IPS-NIHi11 (cell line): Measurements from ENCODE around the gene TGM3.

ENCODE experiments used
- DNase-seq: peaks from one replicate; pipeline ENCODE4 v3.0.0; 2012; ENCODE audit warnings: mixed read lengths, low spot score

The TGM3 gene

DNA sequence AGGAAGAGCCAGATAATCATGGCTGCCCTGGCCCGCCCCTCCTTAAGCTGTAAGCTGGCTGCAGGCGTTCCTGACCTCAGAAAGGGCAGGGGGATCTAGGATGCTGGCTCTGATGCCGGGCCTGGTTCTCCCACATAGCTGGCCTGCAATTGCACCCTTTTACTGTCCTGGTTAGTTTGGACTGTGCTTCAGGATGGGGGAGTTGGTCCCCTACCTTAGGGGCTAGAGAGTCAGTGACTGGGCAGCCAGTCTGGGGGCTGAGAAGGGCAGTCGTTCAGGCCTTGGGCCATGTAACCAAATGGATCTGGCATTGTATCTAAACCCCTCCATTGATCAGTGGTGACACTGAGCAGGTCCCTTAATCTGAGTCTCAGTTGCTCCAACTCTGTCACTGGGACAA lies 40.7 kb downstream of the TGM3 start:
- no peak for DNase-seq

DNA sequence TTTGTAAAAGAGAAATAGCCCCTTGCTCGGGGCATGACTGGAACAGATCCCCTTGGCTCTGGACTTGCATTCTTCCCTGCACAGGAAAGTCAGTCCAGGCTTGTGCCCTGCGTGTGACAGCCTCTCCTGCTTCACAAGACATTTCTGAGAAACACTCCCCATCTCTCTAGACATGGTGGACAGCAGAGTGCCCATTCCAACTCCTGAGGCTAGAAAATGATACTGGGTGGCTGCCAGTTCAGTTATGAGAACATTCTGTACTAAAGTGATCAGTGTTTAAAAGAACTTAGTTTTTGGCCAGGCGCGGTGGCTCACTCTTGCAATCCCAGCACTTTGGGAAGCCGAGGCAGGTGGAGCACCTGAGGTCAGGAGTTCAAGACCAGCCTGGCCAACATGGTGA lies 41.3 kb downstream of the TGM3 start:
- DNase-seq: no peak

DNA sequence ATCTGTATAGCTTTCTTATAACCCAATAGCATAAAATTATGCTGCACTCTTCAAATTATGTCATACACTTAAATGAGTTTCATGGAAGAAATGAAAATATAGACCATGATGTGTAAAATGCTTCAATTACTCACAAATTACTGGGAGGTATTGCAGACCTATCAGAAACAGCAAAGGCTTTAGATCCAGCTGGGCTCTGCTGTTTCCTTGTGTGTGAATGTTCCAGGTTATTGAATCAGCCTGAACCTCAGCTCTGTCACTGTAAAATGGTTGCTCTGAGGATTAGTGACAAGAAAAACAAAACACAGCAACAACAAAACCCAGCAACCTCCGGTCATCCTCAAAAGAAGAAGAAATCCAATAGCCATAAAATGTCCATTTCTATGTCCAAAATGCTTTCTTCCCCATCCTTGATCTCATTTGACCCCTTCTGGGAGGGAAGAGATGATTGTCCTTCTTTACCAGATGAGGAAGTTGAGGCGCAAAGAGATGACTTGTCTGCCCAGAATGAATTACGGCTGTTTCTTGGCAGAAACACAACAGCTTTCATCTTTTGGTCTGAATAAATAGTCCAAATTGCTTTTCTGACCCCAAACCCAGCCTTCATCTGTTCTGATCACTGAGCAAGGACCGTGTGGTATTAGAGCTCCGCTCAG lies 42.7 kb downstream of the TGM3 start:
- DNase-seq: no peak

DNA sequence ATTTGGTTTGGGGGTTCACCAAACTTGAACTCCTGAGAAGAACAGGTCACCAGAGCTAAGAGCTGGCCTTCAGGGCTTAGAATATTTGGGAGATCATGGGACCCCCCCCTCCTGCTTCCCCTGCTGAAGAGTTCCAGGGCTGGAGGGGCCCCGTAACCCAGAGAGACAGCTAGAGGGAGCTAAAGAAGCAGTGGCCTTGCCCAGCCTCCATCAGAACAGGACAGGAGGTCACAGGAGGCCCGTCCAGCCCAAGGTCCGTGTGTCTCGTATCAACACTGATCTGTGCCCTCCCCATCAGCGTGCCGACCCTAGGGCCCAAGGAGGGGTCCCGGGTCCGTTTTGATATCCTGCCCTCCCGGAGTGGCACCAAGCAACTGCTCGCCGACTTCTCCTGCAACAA lies 44.3 kb downstream of the TGM3 start:
- no peak for DNase-seq

DNA sequence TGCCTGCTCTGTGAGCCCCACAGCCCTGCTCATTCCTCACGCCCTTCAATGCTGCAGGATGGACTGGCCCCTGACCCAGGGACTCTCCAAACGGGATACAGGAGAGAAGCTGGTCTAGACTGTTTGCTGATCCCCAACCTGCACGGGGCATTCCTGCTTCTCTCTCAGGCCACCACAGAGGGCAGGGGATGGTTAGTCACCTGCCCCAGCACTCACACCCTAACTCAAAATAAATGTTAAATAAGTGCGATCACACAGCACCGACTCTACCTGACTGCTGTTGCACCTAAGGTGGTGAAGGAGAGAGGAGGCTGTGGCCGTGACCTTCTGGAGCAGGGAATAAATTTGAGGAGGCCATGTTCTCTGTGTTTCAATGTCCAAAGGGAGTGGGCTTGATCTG lies 45.0 kb downstream of the TGM3 start:
- DNase-seq: no peak

DNA sequence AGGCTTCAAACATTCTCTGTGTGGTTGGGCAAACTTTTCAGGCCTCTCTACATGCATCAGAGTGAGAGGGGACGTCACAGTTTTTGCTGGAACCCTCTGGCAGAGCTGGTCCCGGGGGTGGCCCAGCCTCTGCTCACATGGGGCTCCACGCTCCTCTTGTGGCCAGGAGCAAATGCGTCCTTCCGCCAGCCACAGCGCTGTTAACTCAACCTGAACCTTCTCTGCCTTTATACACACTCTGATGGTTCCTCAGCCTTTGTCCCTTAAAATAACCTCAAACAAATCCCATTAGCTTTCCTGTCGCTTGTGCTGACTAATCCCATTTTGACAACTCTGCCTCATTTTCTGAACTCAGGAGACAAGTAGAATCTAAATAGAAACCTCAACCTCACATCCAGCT lies 45.5 kb downstream of the TGM3 start:
- no peak for DNase-seq

DNA sequence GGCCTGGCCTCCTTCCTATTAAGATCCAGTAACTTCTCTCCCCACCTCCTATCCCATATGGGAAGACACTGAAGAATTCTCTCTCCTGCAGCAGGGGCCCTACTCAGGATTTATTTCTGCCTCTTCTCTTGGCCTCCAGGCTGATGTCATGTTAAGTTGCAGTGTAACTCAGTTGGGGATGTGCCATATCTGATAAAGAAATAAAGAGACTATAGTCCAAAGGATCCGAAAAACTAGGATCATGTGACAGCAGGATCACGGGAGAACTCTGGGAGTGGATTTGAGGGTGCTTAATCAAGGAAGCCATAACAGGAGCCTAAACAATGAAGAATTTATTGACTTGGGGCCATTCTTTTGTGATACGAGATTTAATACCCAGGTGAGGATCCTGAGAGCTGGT lies 46.4 kb downstream of the TGM3 start:
- no peak for DNase-seq

DNA sequence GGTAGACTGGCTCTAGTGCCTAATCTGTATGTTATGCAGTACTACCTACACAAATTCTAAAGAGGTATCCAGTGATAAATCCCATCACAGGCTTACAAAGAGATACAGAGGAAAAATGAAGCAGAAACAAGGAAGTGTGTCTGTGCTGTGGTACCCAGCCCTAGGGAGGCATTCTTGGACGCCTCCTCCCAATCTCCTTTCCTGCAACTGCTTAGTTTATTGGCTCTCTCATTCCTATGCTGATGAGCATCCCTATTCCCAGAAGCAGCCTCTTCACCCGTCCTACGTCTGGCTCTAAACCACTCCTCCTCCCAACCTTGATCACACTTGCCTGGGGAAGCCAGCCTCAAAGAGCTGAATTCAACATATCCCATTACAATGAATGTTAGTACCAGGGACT lies 50.4 kb downstream of the TGM3 start:
- DNase-seq: no peak

DNA sequence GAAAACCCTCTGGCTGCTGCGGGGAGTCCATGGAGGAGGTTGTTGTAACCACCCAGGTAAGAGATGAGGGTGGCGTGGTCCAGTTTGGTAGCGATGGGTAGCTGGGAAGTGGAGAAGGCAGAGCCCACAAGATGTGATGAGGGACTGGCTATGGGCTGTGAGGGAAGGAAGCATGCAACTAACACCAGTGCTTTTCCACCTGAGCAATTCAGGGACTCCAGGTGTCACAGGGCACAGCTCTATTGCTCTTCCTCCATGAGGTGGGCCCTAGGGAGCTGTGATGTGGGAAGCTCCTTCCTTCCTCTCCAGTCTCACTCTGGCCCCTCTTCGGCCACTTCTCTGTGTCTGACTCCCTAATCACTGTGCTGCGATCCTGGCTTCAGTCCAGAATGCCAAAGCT lies 52.5 kb downstream of the TGM3 start:
- DNase-seq: no peak

DNA sequence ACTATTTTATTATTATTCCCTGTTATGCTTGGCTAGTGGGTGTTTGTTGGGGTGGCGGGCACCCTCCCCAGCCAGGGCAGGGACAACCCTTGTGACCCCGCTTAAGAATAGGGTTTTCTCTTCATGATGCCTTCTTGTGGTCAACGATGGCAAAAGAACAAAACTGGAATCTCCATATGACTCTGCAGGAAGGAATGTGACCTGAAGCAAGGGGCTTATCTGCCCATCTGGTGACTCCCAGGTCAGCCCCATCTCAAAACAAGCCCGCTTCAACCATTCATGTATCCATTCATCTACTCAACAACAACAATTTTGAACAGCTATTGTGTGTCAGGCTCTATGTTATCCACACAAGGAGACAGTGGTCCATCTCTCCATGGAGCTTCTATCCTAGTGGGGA lies 54.0 kb downstream of the TGM3 start:
- DNase-seq: no peak

DNA sequence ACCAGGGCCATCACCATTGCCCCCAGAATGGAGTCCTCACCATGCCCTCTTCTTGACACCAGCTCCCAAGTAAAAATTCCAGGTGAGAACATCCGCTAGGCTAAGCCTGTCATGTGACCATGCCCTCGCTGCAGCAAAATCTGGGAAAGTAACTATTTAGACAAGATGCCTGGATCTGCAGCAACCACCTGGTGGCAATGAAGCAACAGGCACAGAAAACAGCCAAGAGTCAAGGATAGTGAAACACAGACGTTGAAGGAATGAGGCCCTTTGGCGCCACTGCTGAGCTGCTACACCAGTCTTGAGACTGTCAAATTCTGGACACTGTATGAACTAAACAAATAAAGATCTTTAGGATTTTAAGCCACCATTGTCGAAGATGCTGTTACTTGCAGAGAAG lies 54.8 kb downstream of the TGM3 start:
- no peak for DNase-seq

DNA sequence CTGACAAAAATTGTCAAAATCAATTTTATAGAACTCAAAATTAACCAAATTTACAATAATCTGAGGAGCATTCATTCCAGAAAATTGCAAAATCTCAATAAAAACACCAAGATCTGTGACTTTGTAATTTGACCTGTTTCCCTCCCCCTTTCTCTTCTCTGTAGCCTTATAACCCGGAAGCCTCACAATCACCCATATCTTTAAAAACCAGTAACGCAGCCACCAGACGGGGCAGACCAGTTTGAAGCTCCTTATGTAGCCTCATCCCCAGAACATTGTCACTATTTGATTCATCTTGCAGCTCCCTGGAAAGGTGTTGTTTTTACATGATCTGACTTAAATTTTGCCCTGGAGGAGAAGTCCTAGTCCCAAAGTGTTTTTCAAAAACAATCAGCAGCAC lies 57.4 kb downstream of the TGM3 start:
- no peak for DNase-seq

DNA sequence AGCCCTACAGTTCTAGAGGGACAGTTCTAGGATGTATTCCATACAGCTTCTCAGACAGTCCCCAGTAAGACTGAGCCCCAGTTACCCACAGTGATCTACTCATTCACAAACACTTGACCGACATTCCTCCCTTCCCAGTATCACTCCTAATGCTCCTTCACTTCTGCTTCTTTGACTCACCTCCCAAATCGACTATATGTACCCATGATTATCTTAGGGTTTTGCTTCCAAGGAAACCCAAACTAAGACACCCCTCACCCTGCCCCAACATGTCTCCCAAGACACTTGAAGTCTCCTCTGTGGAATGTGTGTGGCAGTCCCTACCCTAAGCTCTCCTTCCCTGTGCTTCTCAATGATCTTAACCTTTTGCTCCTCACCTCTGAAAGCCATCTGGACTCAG lies 61.3 kb downstream of the TGM3 start:
- no peak for DNase-seq

DNA sequence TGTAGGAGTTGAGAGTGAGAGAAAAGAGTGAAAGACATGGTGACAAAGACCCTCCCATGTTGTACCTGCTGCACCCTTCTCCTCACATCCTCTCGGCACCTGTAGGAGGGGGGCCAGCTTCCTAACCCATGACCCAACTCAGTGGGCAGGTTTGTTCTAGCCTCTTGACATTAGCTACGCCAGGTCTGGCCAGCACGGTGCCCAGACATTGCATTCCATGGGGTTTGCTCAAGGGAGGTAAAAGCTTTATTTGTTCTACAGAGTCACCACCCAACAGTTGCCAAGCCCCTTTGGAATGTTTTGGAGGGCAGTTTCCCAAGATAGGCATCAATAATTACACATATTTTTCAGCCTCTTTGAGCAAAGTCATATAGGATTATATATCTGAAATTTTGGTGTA lies 62.2 kb downstream of the TGM3 start:
- DNase-seq: no peak

DNA sequence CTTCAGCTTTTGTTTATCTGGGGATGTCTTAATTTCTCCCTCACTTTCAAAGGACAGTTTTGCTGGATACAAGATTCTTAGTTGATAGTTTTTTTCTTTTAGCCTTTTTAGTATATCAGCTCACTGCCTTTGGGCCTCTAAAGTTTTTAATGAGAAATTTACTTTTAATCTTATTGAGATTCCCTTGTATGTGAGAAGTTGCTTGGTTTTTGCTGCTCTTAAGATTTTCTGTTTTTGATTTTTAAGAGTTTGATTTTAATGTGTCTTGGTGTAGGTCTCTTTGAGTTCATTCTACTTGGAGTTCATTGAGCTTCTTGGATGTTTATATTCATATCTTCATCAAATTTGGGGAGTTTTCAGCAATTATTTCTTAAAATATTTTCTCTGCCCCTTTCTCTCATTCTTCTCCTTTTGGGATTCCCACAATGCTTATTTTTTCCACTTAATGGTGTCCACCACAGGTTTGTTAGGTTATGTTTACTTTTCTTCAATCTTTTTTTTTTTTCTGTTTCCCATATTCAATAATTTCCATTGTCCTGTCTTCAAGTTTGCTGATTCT lies 65.3 kb downstream of the TGM3 start:
- no peak for DNase-seq

DNA sequence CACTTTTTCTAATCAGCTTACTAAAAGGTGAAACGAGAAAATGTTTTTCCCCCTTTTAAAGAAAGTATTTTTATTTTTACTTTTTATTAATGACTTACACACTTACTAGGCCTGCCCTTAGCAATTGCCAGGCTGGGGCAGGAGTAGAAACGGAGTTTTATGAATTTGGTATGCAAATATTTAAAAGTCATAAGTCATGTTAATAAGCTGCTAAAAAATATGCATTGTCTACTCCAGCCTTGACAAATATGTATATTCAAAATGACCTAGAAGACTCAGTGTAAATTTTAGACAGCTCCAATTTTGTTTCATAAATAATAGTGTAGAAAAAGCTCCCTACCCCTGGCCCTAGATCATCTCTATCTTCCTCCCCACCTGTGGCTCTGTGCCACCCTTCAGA lies 67.4 kb downstream of the TGM3 start:
- no peak for DNase-seq

DNA sequence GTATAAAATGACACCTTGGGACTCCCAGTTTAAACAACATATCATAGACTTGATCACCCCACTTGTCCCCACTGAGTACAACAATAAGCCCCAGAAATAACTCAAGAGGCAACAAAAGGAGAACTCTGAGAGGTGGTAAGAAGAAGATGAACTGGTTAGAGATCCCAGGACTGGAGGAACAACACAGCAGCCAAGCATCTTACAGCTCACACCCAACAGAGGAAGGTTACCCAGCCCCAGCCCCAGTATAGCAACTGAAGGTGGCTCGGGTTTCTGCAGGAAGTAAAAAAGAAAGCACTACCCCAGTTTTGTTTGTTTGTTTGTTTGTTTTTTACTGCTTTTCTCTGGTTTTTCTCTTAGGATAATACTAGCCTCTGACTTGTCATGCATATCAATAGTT lies 67.8 kb downstream of the TGM3 start:
- DNase-seq: no peak

DNA sequence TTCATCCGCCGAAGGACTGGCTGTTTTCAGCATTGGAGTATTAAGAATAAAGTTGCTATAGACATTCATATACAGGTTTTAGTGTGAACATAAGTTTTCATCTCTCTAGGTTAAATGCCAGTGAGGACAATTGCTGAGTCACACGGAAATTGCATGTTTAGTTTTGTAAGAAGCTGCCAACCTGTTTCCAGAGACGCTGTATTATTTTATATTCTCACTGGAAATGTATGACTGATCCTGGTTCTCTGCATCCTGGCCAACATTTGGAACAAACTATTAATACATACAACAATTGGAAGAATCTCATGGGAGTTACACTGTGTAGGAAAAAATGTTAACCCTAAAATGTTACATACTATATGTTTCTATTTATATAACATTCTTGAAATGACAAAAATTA lies 68.2 kb downstream of the TGM3 start:
- no peak for DNase-seq

DNA sequence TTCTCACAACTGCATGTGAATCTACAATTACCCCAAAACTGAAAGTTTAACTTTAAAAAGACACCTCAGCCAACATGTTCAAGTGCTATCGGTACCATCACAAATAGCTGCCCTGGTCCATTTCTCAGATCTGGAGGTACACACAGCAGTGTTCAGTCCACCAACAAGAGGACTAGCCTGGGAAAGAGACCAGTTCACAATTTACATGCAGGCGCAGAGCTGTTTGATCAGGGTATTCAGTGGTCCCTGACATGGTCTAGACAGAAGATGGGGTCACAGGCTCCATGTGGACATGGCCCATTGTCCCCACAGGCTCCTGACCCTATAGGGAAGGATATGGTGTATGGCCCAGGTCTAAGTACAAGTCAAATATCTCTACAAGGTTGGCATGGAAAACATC lies 69.3 kb downstream of the TGM3 start:
- DNase-seq: no peak

DNA sequence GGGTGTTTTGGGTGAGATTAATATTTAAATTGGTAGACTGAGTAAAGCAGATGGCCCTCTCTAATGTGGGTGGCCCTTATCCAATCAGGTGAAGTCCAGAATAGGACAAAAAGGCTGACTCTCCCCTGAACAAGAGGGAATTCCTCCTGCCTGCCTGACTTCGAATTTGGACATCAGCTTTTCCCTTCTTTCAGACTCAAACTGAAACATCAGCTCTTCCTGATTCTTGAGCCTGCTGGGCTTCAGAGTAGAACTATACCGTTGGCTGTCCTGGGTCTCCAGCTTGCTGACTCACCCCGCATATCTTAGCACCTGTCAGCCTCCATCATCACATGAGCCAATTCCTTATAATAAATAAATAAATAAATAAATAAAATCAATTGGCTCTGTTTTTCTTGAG lies 69.9 kb downstream of the TGM3 start:
- no peak for DNase-seq

DNA sequence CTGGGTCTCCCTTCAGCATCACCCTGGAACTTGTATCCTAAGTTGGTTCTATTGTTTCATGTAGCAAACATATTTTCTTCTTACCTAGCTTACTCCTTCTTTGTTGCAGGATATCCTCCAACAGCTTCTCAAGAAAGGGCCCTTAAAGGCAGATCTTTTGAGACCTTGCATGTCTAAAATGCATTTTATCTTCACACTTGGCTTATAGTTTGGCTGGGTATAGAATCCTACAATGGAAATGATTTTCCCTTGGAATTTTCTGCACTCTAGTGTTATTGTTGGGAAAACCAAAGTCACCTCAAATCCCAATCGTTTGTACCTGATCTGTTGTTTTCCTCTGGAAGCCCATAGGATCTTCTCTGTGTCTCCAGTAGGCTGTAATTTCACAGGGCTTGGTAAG lies 72.8 kb downstream of the TGM3 start:
- DNase-seq: no peak

DNA sequence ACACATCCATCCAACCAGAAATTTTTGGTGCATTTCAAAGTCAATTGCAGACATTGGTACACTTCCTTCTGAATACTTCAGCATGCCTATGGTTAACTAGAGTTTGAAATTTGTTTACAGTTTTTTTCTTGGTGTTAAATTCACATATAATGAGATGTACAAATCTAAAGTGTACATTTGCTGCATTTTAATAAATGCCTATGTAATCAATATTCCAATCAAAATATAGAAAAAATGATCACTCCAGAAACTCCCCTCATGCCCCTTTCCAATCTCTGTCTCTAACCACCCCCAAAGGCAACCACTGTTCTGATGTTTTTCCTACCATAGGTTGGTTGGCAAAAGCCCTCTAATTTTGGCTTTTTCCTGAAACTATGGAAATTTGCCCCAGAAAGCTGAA lies 77.3 kb downstream of the TGM3 start:
- DNase-seq: no peak

DNA sequence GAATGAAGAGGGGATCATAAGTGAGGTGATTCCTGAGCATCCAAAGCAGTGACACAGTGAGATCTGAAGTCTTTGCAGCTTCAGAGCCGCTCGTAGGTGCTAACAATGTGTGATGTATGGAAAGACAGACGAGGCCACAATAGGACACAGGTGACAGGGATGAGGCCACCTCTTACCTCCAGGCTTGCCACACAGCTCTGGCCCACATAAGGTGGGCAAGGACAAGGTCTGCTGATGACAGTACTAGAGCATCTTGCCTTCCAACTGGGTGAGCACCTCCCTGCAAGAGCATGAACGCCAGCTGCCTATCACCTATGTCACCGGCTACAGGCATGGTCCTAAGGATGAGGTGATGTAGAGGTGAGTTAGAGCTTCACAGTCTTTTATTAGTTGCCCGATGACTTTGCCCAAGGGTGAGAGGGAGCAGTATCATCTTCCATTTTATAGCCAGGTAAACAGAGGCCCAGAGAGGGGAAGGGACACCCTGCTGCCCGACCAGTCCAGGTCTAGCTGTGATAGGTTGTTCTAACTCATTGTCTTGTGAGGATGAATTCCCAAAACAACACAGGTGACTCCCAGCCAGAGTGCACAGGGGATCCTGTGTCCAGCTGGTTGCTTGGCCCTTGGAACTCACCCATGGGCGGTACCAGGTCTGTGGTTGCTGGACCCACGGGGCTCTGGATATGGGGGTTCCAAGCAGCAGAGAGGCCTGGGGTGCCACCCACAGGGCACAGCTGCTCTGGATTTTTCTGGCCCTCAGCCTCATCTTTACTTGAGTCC lies 78.7 kb downstream of the TGM3 start:
- no peak for DNase-seq

DNA sequence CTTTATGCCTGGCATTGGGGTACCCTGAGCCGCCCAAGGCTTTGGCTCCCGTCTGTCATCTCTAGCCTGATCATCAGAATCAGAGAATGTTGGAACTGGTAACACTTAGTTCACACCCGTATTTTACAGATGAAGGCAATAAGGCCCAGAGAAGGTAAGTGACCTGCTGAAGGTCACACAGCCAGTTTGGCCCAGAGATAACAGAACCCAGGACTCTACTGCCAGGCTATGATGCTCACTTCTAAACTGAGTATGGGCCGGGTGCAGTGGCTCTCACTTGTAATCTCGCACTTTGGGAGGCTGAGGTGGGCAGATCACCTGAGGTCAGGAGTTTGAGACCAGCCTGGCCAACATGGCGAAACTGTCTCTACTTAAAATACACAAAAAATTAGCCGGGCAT lies 83.1 kb downstream of the TGM3 start:
- DNase-seq: no peak
